Measurements from ENCODE around the gene PRM1. TPM values are rescaled to one million over a fixed set of nuclear protein-coding genes. Genes with fewer than 3 reads are reported as not detected.

The PRM1 gene
- total RNA-seq, 1 donor from 2014 or later: not detected

- H3K36me3 Mint-ChIP-seq (ENCODE audit: unreplicated experiment): no peaks in the 10 kb centered on the region
- no peaks in the 10 kb centered on the region for H3K27me3 Mint-ChIP-seq (ENCODE audit: unreplicated experiment)
- H3K4me3 Mint-ChIP-seq (ENCODE audit: unreplicated experiment): no peak overlapping the region
- H3K9me3 Mint-ChIP-seq (ENCODE audit: unreplicated experiment): no peaks in the 10 kb centered on the region
- no peak for DNase-seq (ENCODE audit: extremely low spot score, unreplicated experiment)
- H3K4me1 Mint-ChIP-seq (ENCODE audit: unreplicated experiment): peaks cover 29% of the 10 kb centered on the region
- no peak for TF ChIP-seq CTCF (IDR thresholded peaks at IDR 0.05)
- H3K27ac Mint-ChIP-seq (ENCODE audit: unreplicated experiment): no peak overlapping the region
Observed at GRCh38 chr16:11309895-11310633, 28.9 kb upstream of the PRM1 start.

GRCh38 chr16:11308493-11309283 is 27.6 kb upstream of the PRM1 start:
- Mint-ChIP-seq H3K27me3 (ENCODE audit: unreplicated experiment) (no peaks in the 10 kb centered on the region), H3K36me3 (ENCODE audit: unreplicated experiment) (no peaks in the 10 kb centered on the region), H3K4me3 (ENCODE audit: unreplicated experiment) (no peak overlapping the region), H3K4me1 (ENCODE audit: unreplicated experiment) (peaks cover 28% of the 10 kb centered on the region), H3K9me3 (ENCODE audit: unreplicated experiment) (no peaks in the 10 kb centered on the region), H3K27ac (ENCODE audit: unreplicated experiment) (no peak overlapping the region)
- DNase-seq (ENCODE audit: extremely low spot score, unreplicated experiment): no peak
- TF ChIP-seq CTCF (IDR thresholded peaks at IDR 0.05): no peak

- Mint-ChIP-seq H3K9me3 (ENCODE audit: unreplicated experiment) (no peaks in the 10 kb centered on the region), H3K27me3 (ENCODE audit: unreplicated experiment) (no peaks in the 10 kb centered on the region), H3K4me1 (ENCODE audit: unreplicated experiment) (peaks cover 22% of the 10 kb centered on the region), H3K27ac (ENCODE audit: unreplicated experiment) (no peak overlapping the region), H3K36me3 (ENCODE audit: unreplicated experiment) (no peaks in the 10 kb centered on the region), H3K4me3 (ENCODE audit: unreplicated experiment) (no peak overlapping the region)
- DNase-seq (ENCODE audit: extremely low spot score, unreplicated experiment): no peak
- TF ChIP-seq CTCF (IDR thresholded peaks at IDR 0.05): no peak
Observed at GRCh38 chr16:11307639-11308492, 26.7 kb upstream of the PRM1 start.

- no peak for TF ChIP-seq CTCF (IDR thresholded peaks at IDR 0.05)
- no peak overlapping the region for H3K4me3 Mint-ChIP-seq (ENCODE audit: unreplicated experiment)
- no peak for DNase-seq (ENCODE audit: extremely low spot score, unreplicated experiment)
- no peaks in the 10 kb centered on the region for H3K9me3 Mint-ChIP-seq (ENCODE audit: unreplicated experiment)
- no peaks in the 10 kb centered on the region for H3K36me3 Mint-ChIP-seq (ENCODE audit: unreplicated experiment)
- peaks cover 17% of the 10 kb centered on the region for H3K4me1 Mint-ChIP-seq (ENCODE audit: unreplicated experiment)
- H3K27me3 Mint-ChIP-seq (ENCODE audit: unreplicated experiment): no peaks in the 10 kb centered on the region
- H3K27ac Mint-ChIP-seq (ENCODE audit: unreplicated experiment): no peak overlapping the region
Observed at GRCh38 chr16:11306997-11307638, 26.0 kb upstream of the PRM1 start.
